GM23338 (cell line): ENCODE data around the gene GZMB. TPM values are rescaled to one million over a fixed set of nuclear protein-coding genes. Genes with fewer than 3 reads are reported as not detected.

Experiments used
- ATAC-seq: fragments of 200-7000 bp; cut with Tn5 transposase; 3 replicates; pipeline ENCODE4 v1.9.1; 2020
- DNase-seq: peaks from one replicate; pipeline ENCODE4 v3.0.0-alpha.2; 2015; ENCODE audit warnings: low spot score
- H2AFZ ChIP-seq: fragments of 200-600 bp; sonication (generic); 2 replicates; pipeline ENCODE4 v1.8.0; 2016; ENCODE audit warnings: antibody characterized with exemption, mild to moderate bottlenecking, moderate library complexity
- H3F3A ChIP-seq: fragments of 200-600 bp; sonication (generic); replicated peaks from 2 replicates; pipeline ENCODE4 v1.8.0; 2017; ENCODE audit warnings: antibody characterized with exemption, mixed run types, low read depth
- H3K27ac ChIP-seq: fragments of 200-600 bp; sonication (generic); 2 replicates; pipeline ENCODE4 v1.6.1; 2016; ENCODE audit warnings: low read depth
- H3K27me3 ChIP-seq: fragments of 200-600 bp; sonication (generic); 2 replicates; pipeline ENCODE4 v1.8.0; 2016; ENCODE audit warnings: mild to moderate bottlenecking, mixed run types, moderate library complexity; ENCODE audit not compliant: insufficient read depth
- H3K36me3 ChIP-seq: fragments of 200-600 bp; sonication (generic); 2 replicates; pipeline ENCODE4 v1.8.0; 2016; ENCODE audit warnings: mild to moderate bottlenecking; ENCODE audit not compliant: insufficient read depth
- H3K4me1 ChIP-seq: fragments of 200-600 bp; sonication (generic); 2 replicates; pipeline ENCODE4 v1.8.0; 2016; ENCODE audit warnings: mild to moderate bottlenecking, moderate library complexity; ENCODE audit not compliant: insufficient read depth
- H3K4me2 ChIP-seq: fragments of 200-600 bp; sonication (generic); 2 replicates; pipeline ENCODE4 v1.7.1; 2017; ENCODE audit warnings: mixed run types
- H3K4me3 ChIP-seq: fragments of 200-600 bp; sonication (generic); 2 replicates; pipeline ENCODE4 v1.6.1; 2016; ENCODE audit warnings: mixed run types
- H3K79me2 ChIP-seq: fragments of 200-600 bp; sonication (generic); replicated peaks from 2 replicates; pipeline ENCODE4 v1.8.0; 2017; ENCODE audit warnings: mild to moderate bottlenecking; ENCODE audit not compliant: insufficient read depth
- H3K9me2 ChIP-seq: fragments of 200-600 bp; sonication (generic); 2 replicates; pipeline ENCODE4 v1.8.0; 2017; ENCODE audit not compliant: insufficient read depth
- H4K20me1 ChIP-seq: fragments of 200-600 bp; sonication (generic); replicated peaks from 2 replicates; pipeline ENCODE4 v1.8.0; 2017; ENCODE audit warnings: mild to moderate bottlenecking; ENCODE audit not compliant: insufficient read depth
- H3K27ac Mint-ChIP-seq: 2 replicates; pipeline ENCODE4 v1.8.0; 2020; ENCODE audit warnings: inconsistent platforms, mild to moderate bottlenecking, moderate library complexity, mixed read lengths
- H3K27me3 Mint-ChIP-seq: 3 replicates; pipeline ENCODE4 v1.8.0; 2022; ENCODE audit warnings: low read depth, mild to moderate bottlenecking, moderate library complexity, mixed read lengths, inconsistent platforms; ENCODE audit not compliant: insufficient read depth, poor library complexity
- H3K36me3 Mint-ChIP-seq: 3 replicates; pipeline ENCODE4 v1.8.0; 2021; ENCODE audit warnings: low read depth, mild to moderate bottlenecking, inconsistent platforms, moderate library complexity, mixed read lengths
- H3K4me1 Mint-ChIP-seq: 3 replicates; pipeline ENCODE4 v1.8.0; 2020; ENCODE audit warnings: mild to moderate bottlenecking, inconsistent platforms, mixed read lengths
- H3K4me3 Mint-ChIP-seq: 3 replicates; pipeline ENCODE4 v1.8.0; 2021; ENCODE audit warnings: moderate library complexity, mild to moderate bottlenecking, inconsistent platforms, mixed read lengths
- H3K9me3 Mint-ChIP-seq: 3 replicates; pipeline ENCODE4 v1.8.0; 2020; ENCODE audit warnings: moderate library complexity, mild to moderate bottlenecking, inconsistent platforms, mixed read lengths
- CREB1 ChIP-seq: fragments of 250-450 bp; sonication (Bioruptor Pico); IDR thresholded peaks from 2 replicates; pipeline ENCODE4 v1.5.0; 2020; ENCODE audit warnings: low read depth, mild to moderate bottlenecking, moderate library complexity
- EZH2 ChIP-seq: fragments of 200-600 bp; sonication (generic); IDR thresholded peaks from one replicate; pipeline ENCODE4 v1.8.0; 2017; ENCODE audit warnings: antibody characterized with exemption, mild to moderate bottlenecking, low read depth; ENCODE audit not compliant: unreplicated experiment
- EZH2phosphoT487 ChIP-seq: fragments of 200-600 bp; sonication (generic); IDR thresholded peaks from one replicate; pipeline ENCODE4 v1.8.1; 2018; ENCODE audit warnings: antibody characterized with exemption; ENCODE audit not compliant: unreplicated experiment
- JUNB ChIP-seq: IDR thresholded peaks from one replicate; pipeline ENCODE4 v1.6.1; 2016; ENCODE audit warnings: antibody characterized with exemption; ENCODE audit not compliant: unreplicated experiment
- NANOG ChIP-seq: IDR thresholded peaks from 2 replicates; pipeline ENCODE4 v1.6.1; 2016; ENCODE audit warnings: antibody characterized with exemption, borderline replicate concordance
- POLR2AphosphoS5 ChIP-seq: IDR thresholded peaks from 2 replicates; pipeline ENCODE4 v1.6.1; 2016; ENCODE audit warnings: antibody characterized with exemption, low read depth
- STAT1 ChIP-seq: IDR thresholded peaks from one replicate; pipeline ENCODE4 v1.6.1; 2016; ENCODE audit warnings: antibody characterized with exemption; ENCODE audit not compliant: unreplicated experiment
- ZNF114 ChIP-seq: fragments of 250-450 bp; sonication (Bioruptor Pico); IDR thresholded peaks from 2 replicates; pipeline ENCODE4 v1.5.0; 2020; ENCODE audit warnings: mild to moderate bottlenecking, moderate library complexity
- ZNF331 ChIP-seq: fragments of 250-450 bp; sonication (Bioruptor Pico); IDR thresholded peaks from 2 replicates; pipeline ENCODE4 v1.5.0; 2020; ENCODE audit warnings: low read depth, mild to moderate bottlenecking, moderate library complexity
- polyA plus RNA-seq: library from polyadenylated mRNA; unstranded; fragments of >200 nt; fragmentation: Nextera tagmentation; extraction: Ambion mirVana; gene quantifications from 2 replicates; pipeline ENCODE4 v1.2.1, GENCODE V29; 2016
- total RNA-seq: library from RNA; depleted of rRNA; stranded (reverse); fragments of >200 nt; shearing (Covaris generic); gene quantifications from 2 replicates; pipeline ENCODE4 v1.2.3, GENCODE V29; 2014
- TF ChIP-seq, protein P1 (sequence below): IDR thresholded peaks from 2 replicates; pipeline ENCODE4 v1.6.1; 2016; ENCODE audit warnings: antibody characterized with exemption
- TF ChIP-seq, protein P2 (sequence below), 2 experiments: fragments of 200-600 bp in 1 of 2; sonication (generic) in 1 of 2; conservative IDR thresholded peaks; 2 replicates each; pipeline versions ENCODE4 v1.5.1 to v1.6.1; 2016 to 2017; ENCODE audit warnings: antibody characterized with exemption in 2 of 2, low read depth in 2 of 2, mild to moderate bottlenecking in 2 of 2, moderate library complexity in 1 of 2
- TF ChIP-seq, protein P3 (sequence below): fragments of 250-450 bp; sonication (Bioruptor Pico); IDR thresholded peaks from 2 replicates; pipeline ENCODE4 v1.5.0; 2020; ENCODE audit warnings: mild to moderate bottlenecking, moderate library complexity
- TF ChIP-seq, protein P4 (sequence below): IDR thresholded peaks from one replicate; pipeline ENCODE4 v1.6.1; 2018; ENCODE audit warnings: antibody characterized with exemption; ENCODE audit not compliant: unreplicated experiment

Gene GZMB
- total and polyA plus RNA-seq, 2 experiments from 2014 or later: not detected

DNA sequence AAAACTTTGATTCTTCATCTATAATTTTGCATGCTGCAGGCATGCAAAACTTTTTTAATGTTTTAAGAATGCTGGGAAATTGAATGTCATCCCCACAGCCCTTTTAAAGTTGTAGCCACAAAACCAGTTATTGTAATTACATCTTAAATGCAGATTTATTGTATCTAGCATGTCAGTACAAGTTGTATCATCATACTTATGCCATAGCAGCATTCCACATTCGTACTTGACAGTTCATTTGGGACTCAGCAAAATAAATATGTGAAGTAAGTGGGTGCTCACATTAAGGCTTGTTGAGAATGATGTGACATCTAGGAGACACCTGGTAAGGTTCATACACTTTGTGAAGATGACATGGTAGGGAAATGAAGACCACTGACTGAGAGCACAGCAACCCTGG lies 44.0 kb upstream of the GZMB start:
- H3K79me2 ChIP-seq: no peaks in the 10 kb centered on the region
- no peaks in the 10 kb centered on the region for H3K4me1 ChIP-seq
- Mint-ChIP-seq H3K36me3 (no peaks in the 10 kb centered on the region), H3K9me3 (no peaks in the 10 kb centered on the region; the same call in 2 of the 3 replicates), H3K27me3 (peaks cover 4% of the 10 kb centered on the region), H3K27ac (no peak overlapping the region), H3K4me1 (peaks cover 5% of the 10 kb centered on the region; the same call in 2 of the 3 replicates), H3K4me3 (no peak overlapping the region)
- H2AFZ ChIP-seq: no peak overlapping the region
- H3K9me2 ChIP-seq: peaks cover 5% of the 10 kb centered on the region; the same call in 1 of the 2 replicates
- no peaks in the 10 kb centered on the region for H4K20me1 ChIP-seq
- no peak overlapping the region for H3K27ac ChIP-seq
- peaks cover 4% of the 10 kb centered on the region; the same call in 1 of the 2 replicates for H3K27me3 ChIP-seq
- no peaks in the 10 kb centered on the region for H3F3A ChIP-seq
- H3K4me2 ChIP-seq: no peak overlapping the region
- DNase-seq: no peak
- no peak overlapping the region for H3K4me3 ChIP-seq
- TF ChIP-seq, protein P1, sequence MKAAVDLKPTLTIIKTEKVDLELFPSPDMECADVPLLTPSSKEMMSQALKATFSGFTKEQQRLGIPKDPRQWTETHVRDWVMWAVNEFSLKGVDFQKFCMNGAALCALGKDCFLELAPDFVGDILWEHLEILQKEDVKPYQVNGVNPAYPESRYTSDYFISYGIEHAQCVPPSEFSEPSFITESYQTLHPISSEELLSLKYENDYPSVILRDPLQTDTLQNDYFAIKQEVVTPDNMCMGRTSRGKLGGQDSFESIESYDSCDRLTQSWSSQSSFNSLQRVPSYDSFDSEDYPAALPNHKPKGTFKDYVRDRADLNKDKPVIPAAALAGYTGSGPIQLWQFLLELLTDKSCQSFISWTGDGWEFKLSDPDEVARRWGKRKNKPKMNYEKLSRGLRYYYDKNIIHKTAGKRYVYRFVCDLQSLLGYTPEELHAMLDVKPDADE: no peak
- TF ChIP-seq JUNB: no peak
- TF ChIP-seq EZH2: no peak
- TF ChIP-seq, protein P2, sequence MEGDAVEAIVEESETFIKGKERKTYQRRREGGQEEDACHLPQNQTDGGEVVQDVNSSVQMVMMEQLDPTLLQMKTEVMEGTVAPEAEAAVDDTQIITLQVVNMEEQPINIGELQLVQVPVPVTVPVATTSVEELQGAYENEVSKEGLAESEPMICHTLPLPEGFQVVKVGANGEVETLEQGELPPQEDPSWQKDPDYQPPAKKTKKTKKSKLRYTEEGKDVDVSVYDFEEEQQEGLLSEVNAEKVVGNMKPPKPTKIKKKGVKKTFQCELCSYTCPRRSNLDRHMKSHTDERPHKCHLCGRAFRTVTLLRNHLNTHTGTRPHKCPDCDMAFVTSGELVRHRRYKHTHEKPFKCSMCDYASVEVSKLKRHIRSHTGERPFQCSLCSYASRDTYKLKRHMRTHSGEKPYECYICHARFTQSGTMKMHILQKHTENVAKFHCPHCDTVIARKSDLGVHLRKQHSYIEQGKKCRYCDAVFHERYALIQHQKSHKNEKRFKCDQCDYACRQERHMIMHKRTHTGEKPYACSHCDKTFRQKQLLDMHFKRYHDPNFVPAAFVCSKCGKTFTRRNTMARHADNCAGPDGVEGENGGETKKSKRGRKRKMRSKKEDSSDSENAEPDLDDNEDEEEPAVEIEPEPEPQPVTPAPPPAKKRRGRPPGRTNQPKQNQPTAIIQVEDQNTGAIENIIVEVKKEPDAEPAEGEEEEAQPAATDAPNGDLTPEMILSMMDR (conservative IDR thresholded peaks at IDR 0.05; ENCODE audit: low read depth in 2 of 2): no peak
- TF ChIP-seq ZNF114 (CRISPR knock-in tag): no peak
- no peak for TF ChIP-seq STAT1
- no peak for TF ChIP-seq ZNF331
- no peak for TF ChIP-seq CREB1 (CRISPR knock-in tag)
- TF ChIP-seq POLR2AphosphoS5: no peak
- TF ChIP-seq NANOG: no peak
- no peak for TF ChIP-seq EZH2phosphoT487
- TF ChIP-seq, protein P3, sequence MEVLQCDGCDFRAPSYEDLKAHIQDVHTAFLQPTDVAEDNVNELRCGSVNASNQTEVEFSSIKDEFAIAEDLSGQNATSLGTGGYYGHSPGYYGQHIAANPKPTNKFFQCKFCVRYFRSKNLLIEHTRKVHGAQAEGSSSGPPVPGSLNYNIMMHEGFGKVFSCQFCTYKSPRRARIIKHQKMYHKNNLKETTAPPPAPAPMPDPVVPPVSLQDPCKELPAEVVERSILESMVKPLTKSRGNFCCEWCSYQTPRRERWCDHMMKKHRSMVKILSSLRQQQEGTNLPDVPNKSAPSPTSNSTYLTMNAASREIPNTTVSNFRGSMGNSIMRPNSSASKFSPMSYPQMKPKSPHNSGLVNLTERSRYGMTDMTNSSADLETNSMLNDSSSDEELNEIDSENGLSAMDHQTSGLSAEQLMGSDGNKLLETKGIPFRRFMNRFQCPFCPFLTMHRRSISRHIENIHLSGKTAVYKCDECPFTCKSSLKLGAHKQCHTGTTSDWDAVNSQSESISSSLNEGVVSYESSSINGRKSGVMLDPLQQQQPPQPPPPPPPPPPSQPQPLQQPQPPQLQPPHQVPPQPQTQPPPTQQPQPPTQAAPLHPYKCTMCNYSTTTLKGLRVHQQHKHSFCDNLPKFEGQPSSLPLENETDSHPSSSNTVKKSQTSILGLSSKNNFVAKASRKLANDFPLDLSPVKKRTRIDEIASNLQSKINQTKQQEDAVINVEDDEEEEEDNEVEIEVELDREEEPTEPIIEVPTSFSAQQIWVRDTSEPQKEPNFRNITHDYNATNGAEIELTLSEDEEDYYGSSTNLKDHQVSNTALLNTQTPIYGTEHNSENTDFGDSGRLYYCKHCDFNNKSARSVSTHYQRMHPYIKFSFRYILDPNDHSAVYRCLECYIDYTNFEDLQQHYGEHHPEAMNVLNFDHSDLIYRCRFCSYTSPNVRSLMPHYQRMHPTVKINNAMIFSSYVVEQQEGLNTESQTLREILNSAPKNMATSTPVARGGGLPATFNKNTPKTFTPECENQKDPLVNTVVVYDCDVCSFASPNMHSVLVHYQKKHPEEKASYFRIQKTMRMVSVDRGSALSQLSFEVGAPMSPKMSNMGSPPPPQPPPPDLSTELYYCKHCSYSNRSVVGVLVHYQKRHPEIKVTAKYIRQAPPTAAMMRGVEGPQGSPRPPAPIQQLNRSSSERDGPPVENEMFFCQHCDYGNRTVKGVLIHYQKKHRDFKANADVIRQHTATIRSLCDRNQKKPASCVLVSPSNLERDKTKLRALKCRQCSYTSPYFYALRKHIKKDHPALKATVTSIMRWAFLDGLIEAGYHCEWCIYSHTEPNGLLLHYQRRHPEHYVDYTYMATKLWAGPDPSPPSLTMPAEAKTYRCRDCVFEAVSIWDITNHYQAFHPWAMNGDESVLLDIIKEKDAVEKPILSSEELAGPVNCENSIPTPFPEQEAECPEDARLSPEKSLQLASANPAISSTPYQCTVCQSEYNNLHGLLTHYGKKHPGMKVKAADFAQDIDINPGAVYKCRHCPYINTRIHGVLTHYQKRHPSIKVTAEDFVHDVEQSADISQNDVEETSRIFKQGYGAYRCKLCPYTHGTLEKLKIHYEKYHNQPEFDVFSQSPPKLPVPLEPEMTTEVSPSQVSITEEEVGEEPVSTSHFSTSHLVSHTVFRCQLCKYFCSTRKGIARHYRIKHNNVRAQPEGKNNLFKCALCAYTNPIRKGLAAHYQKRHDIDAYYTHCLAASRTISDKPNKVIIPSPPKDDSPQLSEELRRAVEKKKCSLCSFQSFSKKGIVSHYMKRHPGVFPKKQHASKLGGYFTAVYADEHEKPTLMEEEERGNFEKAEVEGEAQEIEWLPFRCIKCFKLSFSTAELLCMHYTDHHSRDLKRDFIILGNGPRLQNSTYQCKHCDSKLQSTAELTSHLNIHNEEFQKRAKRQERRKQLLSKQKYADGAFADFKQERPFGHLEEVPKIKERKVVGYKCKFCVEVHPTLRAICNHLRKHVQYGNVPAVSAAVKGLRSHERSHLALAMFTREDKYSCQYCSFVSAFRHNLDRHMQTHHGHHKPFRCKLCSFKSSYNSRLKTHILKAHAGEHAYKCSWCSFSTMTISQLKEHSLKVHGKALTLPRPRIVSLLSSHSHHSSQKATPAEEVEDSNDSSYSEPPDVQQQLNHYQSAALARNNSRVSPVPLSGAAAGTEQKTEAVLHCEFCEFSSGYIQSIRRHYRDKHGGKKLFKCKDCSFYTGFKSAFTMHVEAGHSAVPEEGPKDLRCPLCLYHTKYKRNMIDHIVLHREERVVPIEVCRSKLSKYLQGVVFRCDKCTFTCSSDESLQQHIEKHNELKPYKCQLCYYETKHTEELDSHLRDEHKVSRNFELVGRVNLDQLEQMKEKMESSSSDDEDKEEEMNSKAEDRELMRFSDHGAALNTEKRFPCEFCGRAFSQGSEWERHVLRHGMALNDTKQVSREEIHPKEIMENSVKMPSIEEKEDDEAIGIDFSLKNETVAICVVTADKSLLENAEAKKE (CRISPR knock-in tag): no peak
- TF ChIP-seq, protein P4, sequence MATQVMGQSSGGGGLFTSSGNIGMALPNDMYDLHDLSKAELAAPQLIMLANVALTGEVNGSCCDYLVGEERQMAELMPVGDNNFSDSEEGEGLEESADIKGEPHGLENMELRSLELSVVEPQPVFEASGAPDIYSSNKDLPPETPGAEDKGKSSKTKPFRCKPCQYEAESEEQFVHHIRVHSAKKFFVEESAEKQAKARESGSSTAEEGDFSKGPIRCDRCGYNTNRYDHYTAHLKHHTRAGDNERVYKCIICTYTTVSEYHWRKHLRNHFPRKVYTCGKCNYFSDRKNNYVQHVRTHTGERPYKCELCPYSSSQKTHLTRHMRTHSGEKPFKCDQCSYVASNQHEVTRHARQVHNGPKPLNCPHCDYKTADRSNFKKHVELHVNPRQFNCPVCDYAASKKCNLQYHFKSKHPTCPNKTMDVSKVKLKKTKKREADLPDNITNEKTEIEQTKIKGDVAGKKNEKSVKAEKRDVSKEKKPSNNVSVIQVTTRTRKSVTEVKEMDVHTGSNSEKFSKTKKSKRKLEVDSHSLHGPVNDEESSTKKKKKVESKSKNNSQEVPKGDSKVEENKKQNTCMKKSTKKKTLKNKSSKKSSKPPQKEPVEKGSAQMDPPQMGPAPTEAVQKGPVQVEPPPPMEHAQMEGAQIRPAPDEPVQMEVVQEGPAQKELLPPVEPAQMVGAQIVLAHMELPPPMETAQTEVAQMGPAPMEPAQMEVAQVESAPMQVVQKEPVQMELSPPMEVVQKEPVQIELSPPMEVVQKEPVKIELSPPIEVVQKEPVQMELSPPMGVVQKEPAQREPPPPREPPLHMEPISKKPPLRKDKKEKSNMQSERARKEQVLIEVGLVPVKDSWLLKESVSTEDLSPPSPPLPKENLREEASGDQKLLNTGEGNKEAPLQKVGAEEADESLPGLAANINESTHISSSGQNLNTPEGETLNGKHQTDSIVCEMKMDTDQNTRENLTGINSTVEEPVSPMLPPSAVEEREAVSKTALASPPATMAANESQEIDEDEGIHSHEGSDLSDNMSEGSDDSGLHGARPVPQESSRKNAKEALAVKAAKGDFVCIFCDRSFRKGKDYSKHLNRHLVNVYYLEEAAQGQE: no peak
- no peaks in the 10 kb centered on the region for H3K36me3 ChIP-seq
- no peak for ATAC-seq
